Colonic mucosa (tissue), 4 donors: ENCODE data around the gene COX6B2. TPM values are rescaled to one million over a fixed set of nuclear protein-coding genes. Genes with fewer than 3 reads are reported as not detected.

Source experiments
- DNase-seq: peaks from one replicate; pipeline ENCODE4 v3.0.0-alpha.2; 2020
- H3K27ac ChIP-seq: fragments of 200-600 bp; one replicate; pipeline ENCODE4 v1.8.0; 2021
- H3K27me3 ChIP-seq: fragments of 200-600 bp; one replicate; pipeline ENCODE4 v1.8.0; 2021
- H3K36me3 ChIP-seq: fragments of 200-600 bp; one replicate; pipeline ENCODE4 v1.8.0; 2021
- H3K4me1 ChIP-seq: fragments of 200-600 bp; one replicate; pipeline ENCODE4 v1.8.0; 2021; ENCODE audit warnings: mild to moderate bottlenecking
- H3K4me3 ChIP-seq: fragments of 200-600 bp; one replicate; pipeline ENCODE4 v1.8.0; 2021
- H3K9ac ChIP-seq, 2 donors: one replicate each; pipeline ENCODE4 v1.7.0; 2013; ENCODE audit warnings: control low read depth in 2 of 2, low read depth in 2 of 2, low read length in 2 of 2
- H3K9me3 ChIP-seq: fragments of 200-600 bp; one replicate; pipeline ENCODE4 v1.8.0; 2021
- CTCF ChIP-seq: fragments of 200-600 bp; IDR thresholded peaks from one replicate; pipeline ENCODE4 v1.8.0; 2022; ENCODE audit warnings: antibody characterized with exemption, mild to moderate bottlenecking
- intact Hi-C: fragments of 100-400 bp; cut with DNase I; formaldehyde crosslinking; loops from one replicate; pipeline ENCODE4 v1.14.1; 2022
- total RNA-seq, 2 donors: library from RNA; stranded (reverse); fragmentation: NEBNext Ultra II Directional in 1 of 2; extraction: Animal tissue kit (Norgen Biotek cat#: 25700) in 1 of 2; gene quantifications; one replicate each; pipeline ENCODE4 v1.2.1, GENCODE V29; 2021
- donor health status: healthy.
- donor health status: DM: no; HTN: no; CAD: no.
- donor health status: DM: no; HTN: no; CAD: no.

The COX6B2 gene
- total RNA-seq, 2 donors from 2014 or later, result 12.9 to 15.2 TPM

- H3K27me3 ChIP-seq, result no peaks in the 10 kb centered on the region
- H3K4me3 ChIP-seq, result no peak overlapping the region
- H3K4me1 ChIP-seq, result peaks cover 22% of the 10 kb centered on the region
- no peak for DNase-seq
- H3K36me3 ChIP-seq, result peaks cover 24% of the 10 kb centered on the region
- no peaks in the 10 kb centered on the region for H3K9me3 ChIP-seq
- H3K27ac ChIP-seq, result no peak overlapping the region
- peak overlapping the region in 1 of 2 donors; percentile 28 for H3K9ac ChIP-seq
- intact Hi-C loops, result no loop called here
- no peak for TF ChIP-seq CTCF
Measured at GRCh38 chr19:55389386-55390317, 35.1 kb upstream of the COX6B2 start.

- Histone ChIP-seq H3K9me3 (no peaks in the 10 kb centered on the region), H3K36me3 (peaks cover 24% of the 10 kb centered on the region), H3K4me3 (peak overlapping the region; percentile 73), H3K9ac (peak overlapping the region; percentile 48 to 95), H3K4me1 (peaks cover 23% of the 10 kb centered on the region), H3K27ac (no peak overlapping the region), H3K27me3 (no peaks in the 10 kb centered on the region)
- no peak for DNase-seq
- TF ChIP-seq CTCF, result no peak
- intact Hi-C loops, result no loop called here
Measured at GRCh38 chr19:55387736-55388497, 33.4 kb upstream of the COX6B2 start.

- Histone ChIP-seq H3K4me1 (peaks cover 23% of the 10 kb centered on the region), H3K4me3 (peak overlapping the region; percentile 73), H3K9me3 (no peaks in the 10 kb centered on the region), H3K27me3 (no peaks in the 10 kb centered on the region), H3K9ac (peak overlapping the region; percentile 84 to 95), H3K27ac (peak overlapping the region; percentile 94), H3K36me3 (peaks cover 24% of the 10 kb centered on the region)
- TF ChIP-seq CTCF, result no peak
- intact Hi-C loops, result no loop called here
- no peak for DNase-seq
Measured at GRCh38 chr19:55386493-55386971, 32.0 kb upstream of the COX6B2 start.

GRCh38 chr19:55385724-55386492 is 31.4 kb upstream of the COX6B2 start, which contains the start of gene RPL28:
Gene RPL28, plus strand, starts transcription at chr19:55385932. Its CDS starts 426 bp downstream, at chr19:55386358.
- peak within 1 kb of the TSS; percentile 94 to 95 for H3K9ac ChIP-seq
- H3K9me3 ChIP-seq, result no peaks in the 10 kb centered on the region
- intact Hi-C loops, result no loop called here
- H3K27me3 ChIP-seq, result no peaks in the 10 kb centered on the region
- H3K4me1 ChIP-seq, result peaks cover 23% of the 10 kb centered on the region
- peaks cover 24% of the 10 kb centered on the region for H3K36me3 ChIP-seq
- peak within 1 kb of the TSS; percentile 94 for H3K27ac ChIP-seq
- TF ChIP-seq CTCF, result no peak
- DNase-seq, result peak; percentile 99
- H3K4me3 ChIP-seq, result peak within 1 kb of the TSS; percentile 73
